ENCODE data around the gene BCR.
"Not testable (repeated sequence)": the region's sequence is repeated elsewhere in the genome, so short reads cannot be mapped to it uniquely, and the experiment has no call there.

GRCh38 chr22:23316596-23316995, 136.3 kb downstream of the BCR start:
- TF ChIP-seq CTCF, POLR2A (IDR thresholded peaks at IDR 0.05): not testable (repeated sequence)
